GM23338 (cell line): ENCODE measurements around the gene SYT5. TPM values are rescaled to one million over a fixed set of nuclear protein-coding genes. Genes with fewer than 3 reads are reported as not detected.

ENCODE experiments used
- ATAC-seq: fragments of 200-7000 bp; cut with Tn5 transposase; 3 replicates; pipeline ENCODE4 v1.9.1; 2020
- DNase-seq: peaks from one replicate; pipeline ENCODE4 v3.0.0-alpha.2; 2015; ENCODE audit warnings: low spot score
- H2AFZ ChIP-seq: fragments of 200-600 bp; sonication (generic); 2 replicates; pipeline ENCODE4 v1.8.0; 2016; ENCODE audit warnings: antibody characterized with exemption, mild to moderate bottlenecking, moderate library complexity
- H3F3A ChIP-seq: fragments of 200-600 bp; sonication (generic); replicated peaks from 2 replicates; pipeline ENCODE4 v1.8.0; 2017; ENCODE audit warnings: antibody characterized with exemption, mixed run types, low read depth
- H3K27ac ChIP-seq: fragments of 200-600 bp; sonication (generic); 2 replicates; pipeline ENCODE4 v1.6.1; 2016; ENCODE audit warnings: low read depth
- H3K27me3 ChIP-seq: fragments of 200-600 bp; sonication (generic); 2 replicates; pipeline ENCODE4 v1.8.0; 2016; ENCODE audit warnings: mild to moderate bottlenecking, mixed run types, moderate library complexity; ENCODE audit not compliant: insufficient read depth
- H3K36me3 ChIP-seq: fragments of 200-600 bp; sonication (generic); 2 replicates; pipeline ENCODE4 v1.8.0; 2016; ENCODE audit warnings: mild to moderate bottlenecking; ENCODE audit not compliant: insufficient read depth
- H3K4me1 ChIP-seq: fragments of 200-600 bp; sonication (generic); 2 replicates; pipeline ENCODE4 v1.8.0; 2016; ENCODE audit warnings: mild to moderate bottlenecking, moderate library complexity; ENCODE audit not compliant: insufficient read depth
- H3K4me2 ChIP-seq: fragments of 200-600 bp; sonication (generic); 2 replicates; pipeline ENCODE4 v1.7.1; 2017; ENCODE audit warnings: mixed run types
- H3K4me3 ChIP-seq: fragments of 200-600 bp; sonication (generic); 2 replicates; pipeline ENCODE4 v1.6.1; 2016; ENCODE audit warnings: mixed run types
- H3K79me2 ChIP-seq: fragments of 200-600 bp; sonication (generic); replicated peaks from 2 replicates; pipeline ENCODE4 v1.8.0; 2017; ENCODE audit warnings: mild to moderate bottlenecking; ENCODE audit not compliant: insufficient read depth
- H3K9me2 ChIP-seq: fragments of 200-600 bp; sonication (generic); 2 replicates; pipeline ENCODE4 v1.8.0; 2017; ENCODE audit not compliant: insufficient read depth
- H4K20me1 ChIP-seq: fragments of 200-600 bp; sonication (generic); replicated peaks from 2 replicates; pipeline ENCODE4 v1.8.0; 2017; ENCODE audit warnings: mild to moderate bottlenecking; ENCODE audit not compliant: insufficient read depth
- H3K27ac Mint-ChIP-seq: 2 replicates; pipeline ENCODE4 v1.8.0; 2020; ENCODE audit warnings: inconsistent platforms, mild to moderate bottlenecking, moderate library complexity, mixed read lengths
- H3K27me3 Mint-ChIP-seq: 3 replicates; pipeline ENCODE4 v1.8.0; 2022; ENCODE audit warnings: low read depth, mild to moderate bottlenecking, moderate library complexity, mixed read lengths, inconsistent platforms; ENCODE audit not compliant: insufficient read depth, poor library complexity
- H3K36me3 Mint-ChIP-seq: 3 replicates; pipeline ENCODE4 v1.8.0; 2021; ENCODE audit warnings: low read depth, mild to moderate bottlenecking, inconsistent platforms, moderate library complexity, mixed read lengths
- H3K4me1 Mint-ChIP-seq: 3 replicates; pipeline ENCODE4 v1.8.0; 2020; ENCODE audit warnings: mild to moderate bottlenecking, inconsistent platforms, mixed read lengths
- H3K4me3 Mint-ChIP-seq: 3 replicates; pipeline ENCODE4 v1.8.0; 2021; ENCODE audit warnings: moderate library complexity, mild to moderate bottlenecking, inconsistent platforms, mixed read lengths
- H3K9me3 Mint-ChIP-seq: 3 replicates; pipeline ENCODE4 v1.8.0; 2020; ENCODE audit warnings: moderate library complexity, mild to moderate bottlenecking, inconsistent platforms, mixed read lengths
- CREB1 ChIP-seq: fragments of 250-450 bp; sonication (Bioruptor Pico); IDR thresholded peaks from 2 replicates; pipeline ENCODE4 v1.5.0; 2020; ENCODE audit warnings: low read depth, mild to moderate bottlenecking, moderate library complexity
- CTCF ChIP-seq, 2 experiments: fragments of 200-600 bp in 1 of 2; sonication (generic) in 1 of 2; conservative IDR thresholded peaks; 2 replicates each; pipeline versions ENCODE4 v1.5.1 to v1.6.1; 2016 to 2017; ENCODE audit warnings: antibody characterized with exemption in 2 of 2, low read depth in 2 of 2, mild to moderate bottlenecking in 2 of 2, moderate library complexity in 1 of 2
- ETS1 ChIP-seq: IDR thresholded peaks from 2 replicates; pipeline ENCODE4 v1.6.1; 2016; ENCODE audit warnings: antibody characterized with exemption
- EZH2 ChIP-seq: fragments of 200-600 bp; sonication (generic); IDR thresholded peaks from one replicate; pipeline ENCODE4 v1.8.0; 2017; ENCODE audit warnings: antibody characterized with exemption, mild to moderate bottlenecking, low read depth; ENCODE audit not compliant: unreplicated experiment
- EZH2phosphoT487 ChIP-seq: fragments of 200-600 bp; sonication (generic); IDR thresholded peaks from one replicate; pipeline ENCODE4 v1.8.1; 2018; ENCODE audit warnings: antibody characterized with exemption; ENCODE audit not compliant: unreplicated experiment
- JUNB ChIP-seq: IDR thresholded peaks from one replicate; pipeline ENCODE4 v1.6.1; 2016; ENCODE audit warnings: antibody characterized with exemption; ENCODE audit not compliant: unreplicated experiment
- NANOG ChIP-seq: IDR thresholded peaks from 2 replicates; pipeline ENCODE4 v1.6.1; 2016; ENCODE audit warnings: antibody characterized with exemption, borderline replicate concordance
- POLR2AphosphoS5 ChIP-seq: IDR thresholded peaks from 2 replicates; pipeline ENCODE4 v1.6.1; 2016; ENCODE audit warnings: antibody characterized with exemption, low read depth
- REST ChIP-seq: IDR thresholded peaks from one replicate; pipeline ENCODE4 v1.6.1; 2018; ENCODE audit warnings: antibody characterized with exemption; ENCODE audit not compliant: unreplicated experiment
- STAT1 ChIP-seq: IDR thresholded peaks from one replicate; pipeline ENCODE4 v1.6.1; 2016; ENCODE audit warnings: antibody characterized with exemption; ENCODE audit not compliant: unreplicated experiment
- ZNF114 ChIP-seq: fragments of 250-450 bp; sonication (Bioruptor Pico); IDR thresholded peaks from 2 replicates; pipeline ENCODE4 v1.5.0; 2020; ENCODE audit warnings: mild to moderate bottlenecking, moderate library complexity
- ZNF331 ChIP-seq: fragments of 250-450 bp; sonication (Bioruptor Pico); IDR thresholded peaks from 2 replicates; pipeline ENCODE4 v1.5.0; 2020; ENCODE audit warnings: low read depth, mild to moderate bottlenecking, moderate library complexity
- polyA plus RNA-seq: library from polyadenylated mRNA; unstranded; fragments of >200 nt; fragmentation: Nextera tagmentation; extraction: Ambion mirVana; gene quantifications from 2 replicates; pipeline ENCODE4 v1.2.1, GENCODE V29; 2016
- total RNA-seq: library from RNA; depleted of rRNA; stranded (reverse); fragments of >200 nt; shearing (Covaris generic); gene quantifications from 2 replicates; pipeline ENCODE4 v1.2.3, GENCODE V29; 2014
- TF ChIP-seq, protein P1 (sequence below): fragments of 250-450 bp; sonication (Bioruptor Pico); IDR thresholded peaks from 2 replicates; pipeline ENCODE4 v1.5.0; 2020; ENCODE audit warnings: mild to moderate bottlenecking, moderate library complexity

The SYT5 gene
- total and polyA plus RNA-seq, 2 experiments from 2014 or later = 2.1 to 4.7 TPM

GRCh38 chr19:55188625-55189024 is 8.5 kb upstream of the SYT5 start:
- Histone ChIP-seq H3K4me1 (no peaks in the 10 kb centered on the region), H3K9me2 (no peaks in the 10 kb centered on the region), H3K4me2 (no peak overlapping the region), H2AFZ (no peak overlapping the region), H3K4me3 (no peak overlapping the region), H4K20me1 (no peaks in the 10 kb centered on the region), H3K27me3 (no peaks in the 10 kb centered on the region), H3F3A (no peaks in the 10 kb centered on the region), H3K27ac (no peak overlapping the region), H3K36me3 (no peaks in the 10 kb centered on the region), H3K79me2 (no peaks in the 10 kb centered on the region)
- Mint-ChIP-seq H3K27ac (no peak overlapping the region), H3K9me3 (no peaks in the 10 kb centered on the region), H3K36me3 (no peaks in the 10 kb centered on the region), H3K4me1 (no peaks in the 10 kb centered on the region), H3K4me3 (no peak overlapping the region), H3K27me3 (peaks cover 11% of the 10 kb centered on the region)
- DNase-seq (no peak), ATAC-seq (no peak)
- TF ChIP-seq, protein P1, sequence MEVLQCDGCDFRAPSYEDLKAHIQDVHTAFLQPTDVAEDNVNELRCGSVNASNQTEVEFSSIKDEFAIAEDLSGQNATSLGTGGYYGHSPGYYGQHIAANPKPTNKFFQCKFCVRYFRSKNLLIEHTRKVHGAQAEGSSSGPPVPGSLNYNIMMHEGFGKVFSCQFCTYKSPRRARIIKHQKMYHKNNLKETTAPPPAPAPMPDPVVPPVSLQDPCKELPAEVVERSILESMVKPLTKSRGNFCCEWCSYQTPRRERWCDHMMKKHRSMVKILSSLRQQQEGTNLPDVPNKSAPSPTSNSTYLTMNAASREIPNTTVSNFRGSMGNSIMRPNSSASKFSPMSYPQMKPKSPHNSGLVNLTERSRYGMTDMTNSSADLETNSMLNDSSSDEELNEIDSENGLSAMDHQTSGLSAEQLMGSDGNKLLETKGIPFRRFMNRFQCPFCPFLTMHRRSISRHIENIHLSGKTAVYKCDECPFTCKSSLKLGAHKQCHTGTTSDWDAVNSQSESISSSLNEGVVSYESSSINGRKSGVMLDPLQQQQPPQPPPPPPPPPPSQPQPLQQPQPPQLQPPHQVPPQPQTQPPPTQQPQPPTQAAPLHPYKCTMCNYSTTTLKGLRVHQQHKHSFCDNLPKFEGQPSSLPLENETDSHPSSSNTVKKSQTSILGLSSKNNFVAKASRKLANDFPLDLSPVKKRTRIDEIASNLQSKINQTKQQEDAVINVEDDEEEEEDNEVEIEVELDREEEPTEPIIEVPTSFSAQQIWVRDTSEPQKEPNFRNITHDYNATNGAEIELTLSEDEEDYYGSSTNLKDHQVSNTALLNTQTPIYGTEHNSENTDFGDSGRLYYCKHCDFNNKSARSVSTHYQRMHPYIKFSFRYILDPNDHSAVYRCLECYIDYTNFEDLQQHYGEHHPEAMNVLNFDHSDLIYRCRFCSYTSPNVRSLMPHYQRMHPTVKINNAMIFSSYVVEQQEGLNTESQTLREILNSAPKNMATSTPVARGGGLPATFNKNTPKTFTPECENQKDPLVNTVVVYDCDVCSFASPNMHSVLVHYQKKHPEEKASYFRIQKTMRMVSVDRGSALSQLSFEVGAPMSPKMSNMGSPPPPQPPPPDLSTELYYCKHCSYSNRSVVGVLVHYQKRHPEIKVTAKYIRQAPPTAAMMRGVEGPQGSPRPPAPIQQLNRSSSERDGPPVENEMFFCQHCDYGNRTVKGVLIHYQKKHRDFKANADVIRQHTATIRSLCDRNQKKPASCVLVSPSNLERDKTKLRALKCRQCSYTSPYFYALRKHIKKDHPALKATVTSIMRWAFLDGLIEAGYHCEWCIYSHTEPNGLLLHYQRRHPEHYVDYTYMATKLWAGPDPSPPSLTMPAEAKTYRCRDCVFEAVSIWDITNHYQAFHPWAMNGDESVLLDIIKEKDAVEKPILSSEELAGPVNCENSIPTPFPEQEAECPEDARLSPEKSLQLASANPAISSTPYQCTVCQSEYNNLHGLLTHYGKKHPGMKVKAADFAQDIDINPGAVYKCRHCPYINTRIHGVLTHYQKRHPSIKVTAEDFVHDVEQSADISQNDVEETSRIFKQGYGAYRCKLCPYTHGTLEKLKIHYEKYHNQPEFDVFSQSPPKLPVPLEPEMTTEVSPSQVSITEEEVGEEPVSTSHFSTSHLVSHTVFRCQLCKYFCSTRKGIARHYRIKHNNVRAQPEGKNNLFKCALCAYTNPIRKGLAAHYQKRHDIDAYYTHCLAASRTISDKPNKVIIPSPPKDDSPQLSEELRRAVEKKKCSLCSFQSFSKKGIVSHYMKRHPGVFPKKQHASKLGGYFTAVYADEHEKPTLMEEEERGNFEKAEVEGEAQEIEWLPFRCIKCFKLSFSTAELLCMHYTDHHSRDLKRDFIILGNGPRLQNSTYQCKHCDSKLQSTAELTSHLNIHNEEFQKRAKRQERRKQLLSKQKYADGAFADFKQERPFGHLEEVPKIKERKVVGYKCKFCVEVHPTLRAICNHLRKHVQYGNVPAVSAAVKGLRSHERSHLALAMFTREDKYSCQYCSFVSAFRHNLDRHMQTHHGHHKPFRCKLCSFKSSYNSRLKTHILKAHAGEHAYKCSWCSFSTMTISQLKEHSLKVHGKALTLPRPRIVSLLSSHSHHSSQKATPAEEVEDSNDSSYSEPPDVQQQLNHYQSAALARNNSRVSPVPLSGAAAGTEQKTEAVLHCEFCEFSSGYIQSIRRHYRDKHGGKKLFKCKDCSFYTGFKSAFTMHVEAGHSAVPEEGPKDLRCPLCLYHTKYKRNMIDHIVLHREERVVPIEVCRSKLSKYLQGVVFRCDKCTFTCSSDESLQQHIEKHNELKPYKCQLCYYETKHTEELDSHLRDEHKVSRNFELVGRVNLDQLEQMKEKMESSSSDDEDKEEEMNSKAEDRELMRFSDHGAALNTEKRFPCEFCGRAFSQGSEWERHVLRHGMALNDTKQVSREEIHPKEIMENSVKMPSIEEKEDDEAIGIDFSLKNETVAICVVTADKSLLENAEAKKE (CRISPR knock-in tag) = no peak
- TF ChIP-seq JUNB (no peak), ZNF331 (no peak), EZH2 (no peak), ETS1 (no peak), CTCF (conservative IDR thresholded peaks at IDR 0.05; ENCODE audit: low read depth in 2 of 2) (no peak), CREB1 (CRISPR knock-in tag) (no peak), STAT1 (no peak), POLR2AphosphoS5 (no peak), ZNF114 (CRISPR knock-in tag) (no peak), REST (no peak), EZH2phosphoT487 (no peak), NANOG (no peak)
